Parathyroid adenoma (tissue), 2 donors: ENCODE results near the gene C19orf73.

ENCODE experiments used
- H2AFZ ChIP-seq: fragments of 300-600 bp; sonication (generic); one replicate; pipeline ENCODE4 v1.7.0; 2017; ENCODE audit warnings: antibody characterized with exemption, mild to moderate bottlenecking
- H3K27ac ChIP-seq: fragments of 300-600 bp; sonication (generic); one replicate; pipeline ENCODE4 v1.7.0; 2017
- H3K27me3 ChIP-seq: fragments of 300-600 bp; sonication (generic); one replicate; pipeline ENCODE4 v1.7.0; 2017; ENCODE audit warnings: low read length; ENCODE audit not compliant: control insufficient read depth, insufficient read depth
- H3K36me3 ChIP-seq: fragments of 300-600 bp; sonication (generic); one replicate; pipeline ENCODE4 v1.7.0; 2017; ENCODE audit warnings: low read length; ENCODE audit not compliant: control insufficient read depth, insufficient read depth
- H3K4me1 ChIP-seq: fragments of 300-600 bp; sonication (generic); one replicate; pipeline ENCODE4 v1.7.0; 2017; ENCODE audit warnings: control low read depth
- H3K4me2 ChIP-seq: fragments of 300-600 bp; sonication (generic); one replicate; pipeline ENCODE4 v1.7.0; 2017; ENCODE audit warnings: low read length
- H3K4me3 ChIP-seq: fragments of 300-600 bp; sonication (generic); one replicate; pipeline ENCODE4 v1.7.0; 2017; ENCODE audit warnings: low read depth, low read length
- H3K79me2 ChIP-seq: fragments of 300-600 bp; sonication (generic); one replicate; pipeline ENCODE4 v1.7.0; 2017; ENCODE audit warnings: control low read depth
- H3K9ac ChIP-seq: fragments of 300-600 bp; sonication (generic); one replicate; pipeline ENCODE4 v1.7.0; 2017; ENCODE audit warnings: mild to moderate bottlenecking
- H3K9me3 ChIP-seq: fragments of 300-600 bp; sonication (generic); one replicate; pipeline ENCODE4 v1.7.0; 2017; ENCODE audit warnings: low read length; ENCODE audit not compliant: control insufficient read depth
- CTCF ChIP-seq: fragments of 300-600 bp; sonication (generic); IDR thresholded peaks from one replicate; pipeline ENCODE4 v1.7.0; 2017; ENCODE audit warnings: antibody characterized with exemption, mild to moderate bottlenecking
- donor health status: primary hyperparathyroidism.

C19orf73 gene

GRCh38 chr19:49118565-49119410 is at the start of gene C19orf73:
Gene C19orf73 (minus strand): TSS chr19:49119143. CDS start chr19:49119022, 121 bp downstream.
- Histone ChIP-seq H3K9me3 (no peaks in the 10 kb centered on the region), H3K4me1 (peaks cover 19% of the 10 kb centered on the region), H3K4me2 (peak within 1 kb of the TSS; percentile 100), H3K27me3 (no peaks in the 10 kb centered on the region), H3K36me3 (no peaks in the 10 kb centered on the region), H3K27ac (peak within 1 kb of the TSS; percentile 96), H3K4me3 (peak within 1 kb of the TSS; percentile 91), H2AFZ (peak within 1 kb of the TSS; percentile 95), H3K9ac (peak within 1 kb of the TSS; percentile 69), H3K79me2 (no peaks in the 10 kb centered on the region)
- TF ChIP-seq CTCF = no peak

- Histone ChIP-seq H3K9ac (no peak overlapping the region), H3K9me3 (no peaks in the 10 kb centered on the region), H3K27ac (no peak overlapping the region), H3K27me3 (no peaks in the 10 kb centered on the region), H2AFZ (no peak overlapping the region), H3K79me2 (no peaks in the 10 kb centered on the region), H3K4me3 (no peak overlapping the region), H3K36me3 (no peaks in the 10 kb centered on the region), H3K4me2 (no peak overlapping the region), H3K4me1 (no peaks in the 10 kb centered on the region)
- TF ChIP-seq CTCF = no peak
These were observed 49.5 kb upstream of the C19orf73 start for GRCh38 chr19:49168421-49168820.

- Histone ChIP-seq H3K4me1 (no peaks in the 10 kb centered on the region), H3K9me3 (no peaks in the 10 kb centered on the region), H3K4me3 (no peak overlapping the region), H3K79me2 (no peaks in the 10 kb centered on the region), H3K36me3 (no peaks in the 10 kb centered on the region), H2AFZ (no peak overlapping the region), H3K4me2 (no peak overlapping the region), H3K9ac (no peak overlapping the region), H3K27ac (no peak overlapping the region), H3K27me3 (no peaks in the 10 kb centered on the region)
- TF ChIP-seq CTCF = no peak
These were observed 49.0 kb upstream of the C19orf73 start for GRCh38 chr19:49167857-49168409.

- H3K4me1 ChIP-seq = no peaks in the 10 kb centered on the region
- H3K27me3 ChIP-seq = no peaks in the 10 kb centered on the region
- H3K79me2 ChIP-seq = no peaks in the 10 kb centered on the region
- H3K9ac ChIP-seq = no peak overlapping the region
- H3K4me3 ChIP-seq = no peak overlapping the region
- H2AFZ ChIP-seq = no peak overlapping the region
- H3K4me2 ChIP-seq = no peak overlapping the region
- no peak overlapping the region for H3K27ac ChIP-seq
- H3K36me3 ChIP-seq = no peaks in the 10 kb centered on the region
- TF ChIP-seq CTCF = no peak
- no peaks in the 10 kb centered on the region for H3K9me3 ChIP-seq
These were observed 46.9 kb upstream of the C19orf73 start for GRCh38 chr19:49165865-49166301.
